NT2/D1 (cell line): Measurements from ENCODE around the gene ZFC3H1.

ENCODE experiments used
- DNase-seq: peaks from one replicate; pipeline ENCODE4 v3.0.0-alpha.2; 2011; ENCODE audit warnings: low read depth, low spot score
- H3K27me3 ChIP-seq: 2 replicates; pipeline ENCODE4 v1.6.0; 2011; ENCODE audit warnings: mild to moderate bottlenecking; ENCODE audit not compliant: insufficient read length, insufficient read depth
- H3K36me3 ChIP-seq: 2 replicates; pipeline ENCODE4 v1.6.1; 2011; ENCODE audit warnings: mild to moderate bottlenecking, low read length, mixed read lengths; ENCODE audit not compliant: insufficient read depth, insufficient read length
- H3K4me1 ChIP-seq: 2 replicates; pipeline ENCODE4 v1.5.1; 2011; ENCODE audit not compliant: insufficient read depth, insufficient read length
- H3K4me3 ChIP-seq: 2 replicates; pipeline ENCODE4 v1.5.1; 2011; ENCODE audit warnings: low read depth; ENCODE audit not compliant: insufficient read length
- H3K9ac ChIP-seq: 2 replicates; pipeline ENCODE4 v1.6.0; 2011; ENCODE audit warnings: low read depth; ENCODE audit not compliant: insufficient read length
- H3K9me3 ChIP-seq: 2 replicates; pipeline ENCODE4 v1.5.1; 2011; ENCODE audit warnings: mild to moderate bottlenecking, low read length; ENCODE audit not compliant: insufficient read depth
- SUZ12 ChIP-seq: IDR thresholded peaks from 2 replicates; pipeline ENCODE4 v1.6.1; 2011; ENCODE audit not compliant: insufficient read length, insufficient read depth; ENCODE audit errors: extremely low read depth
- YY1 ChIP-seq: IDR thresholded peaks from 2 replicates; pipeline ENCODE4 v1.6.1; 2011; ENCODE audit not compliant: insufficient read length, insufficient read depth
- ZNF274 ChIP-seq: IDR thresholded peaks from 2 replicates; pipeline ENCODE4 v1.6.1; 2011; ENCODE audit warnings: mild to moderate bottlenecking, low read depth, low read length

ZFC3H1 gene

DNA sequence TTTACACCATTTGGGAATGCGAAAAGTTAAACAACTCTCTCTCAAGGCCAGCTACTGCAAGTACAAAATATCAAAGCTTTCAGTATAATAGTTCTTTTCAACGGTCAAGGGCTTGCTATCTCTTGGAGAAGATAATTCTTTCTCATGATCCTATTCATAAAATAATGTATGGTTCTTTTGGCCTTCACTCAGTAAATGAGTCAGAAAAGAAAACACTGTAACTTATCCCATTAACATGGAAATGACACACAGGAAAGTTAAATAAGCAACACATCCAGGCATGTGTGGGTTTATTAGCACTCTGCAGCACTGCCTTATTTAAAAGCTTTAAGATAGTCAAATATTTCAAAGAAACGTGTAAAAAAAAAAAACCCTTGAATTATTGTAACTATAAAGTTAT is 36.9 kb downstream of the ZFC3H1 start:
- no peak for DNase-seq
- Histone ChIP-seq H3K27me3 (no peaks in the 10 kb centered on the region), H3K9ac (no peak overlapping the region), H3K4me3 (no peak overlapping the region), H3K4me1 (no peaks in the 10 kb centered on the region), H3K9me3 (no peaks in the 10 kb centered on the region), H3K36me3 (peaks cover 100% of the 10 kb centered on the region)
- TF ChIP-seq SUZ12 (no peak), ZNF274 (no peak), YY1 (no peak)

DNA sequence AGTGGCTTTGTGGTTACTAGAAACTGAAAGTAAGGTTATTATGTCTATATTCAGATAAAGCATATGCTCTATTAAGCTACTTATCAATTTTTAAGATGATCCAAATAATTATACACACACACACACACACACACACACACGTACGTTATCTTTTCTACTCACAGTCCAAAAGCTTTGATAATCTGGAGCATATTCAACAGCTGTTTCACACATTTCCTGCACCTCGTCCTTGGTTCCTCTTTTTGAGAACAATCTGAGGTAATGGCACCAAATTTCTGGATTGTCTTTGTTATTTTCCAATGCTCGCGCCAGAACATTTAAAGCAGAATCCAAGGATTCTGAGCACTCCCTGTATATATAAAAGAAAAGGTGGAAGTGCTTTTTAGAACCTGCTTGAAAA is 37.5 kb downstream of the ZFC3H1 start:
- Histone ChIP-seq H3K4me1 (no peaks in the 10 kb centered on the region), H3K4me3 (no peak overlapping the region), H3K9me3 (no peaks in the 10 kb centered on the region), H3K36me3 (peaks cover 100% of the 10 kb centered on the region), H3K27me3 (no peaks in the 10 kb centered on the region), H3K9ac (no peak overlapping the region)
- no peak for DNase-seq
- TF ChIP-seq SUZ12 (no peak), ZNF274 (no peak), YY1 (no peak)

DNA sequence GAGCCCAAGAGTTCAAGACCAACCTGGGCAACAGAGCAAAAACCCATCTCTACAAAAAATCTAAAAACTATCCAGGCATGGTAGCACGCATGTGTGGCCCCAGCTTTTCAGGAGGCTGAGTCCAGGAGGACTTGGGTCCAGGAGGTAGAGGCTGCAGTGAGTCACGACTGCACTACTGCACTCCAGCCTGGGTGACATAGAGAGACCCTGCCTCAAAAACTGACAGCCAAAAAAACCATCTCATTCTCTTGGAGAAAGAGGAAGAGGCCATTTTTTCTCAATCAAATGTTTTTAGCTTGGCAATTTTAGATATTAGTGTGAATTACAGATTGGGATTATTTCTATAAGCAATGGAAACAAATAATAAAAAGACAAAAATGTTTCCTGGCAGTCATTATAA is 38.2 kb downstream of the ZFC3H1 start:
- Histone ChIP-seq H3K9me3 (no peaks in the 10 kb centered on the region), H3K36me3 (peaks cover 100% of the 10 kb centered on the region), H3K4me3 (no peak overlapping the region), H3K4me1 (no peaks in the 10 kb centered on the region), H3K9ac (no peak overlapping the region), H3K27me3 (no peaks in the 10 kb centered on the region)
- TF ChIP-seq YY1 (no peak), ZNF274 (no peak), SUZ12 (no peak)
- no peak for DNase-seq

DNA sequence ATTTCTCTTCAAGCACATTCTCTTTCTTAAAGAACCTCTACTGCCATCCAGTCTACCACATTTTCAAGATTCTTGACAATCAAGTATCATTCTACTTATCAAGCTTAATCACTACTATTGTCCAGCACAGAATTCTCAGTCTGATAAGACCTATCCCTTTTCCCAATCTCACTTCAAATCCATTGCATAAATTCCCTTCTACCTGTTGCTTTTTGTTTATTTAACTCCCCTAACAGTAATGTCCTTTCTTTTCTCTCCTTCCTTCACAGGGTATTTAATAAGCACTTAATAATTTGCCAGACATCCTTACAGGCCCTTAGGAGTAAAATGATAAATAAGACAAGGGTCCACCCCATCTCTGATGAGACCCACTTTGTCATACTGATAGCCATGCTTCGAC is 41.7 kb downstream of the ZFC3H1 start:
- DNase-seq, result no peak
- Histone ChIP-seq H3K9ac (no peak overlapping the region), H3K4me3 (no peak overlapping the region), H3K36me3 (peaks cover 98% of the 10 kb centered on the region), H3K4me1 (no peaks in the 10 kb centered on the region), H3K9me3 (no peaks in the 10 kb centered on the region), H3K27me3 (no peaks in the 10 kb centered on the region)
- TF ChIP-seq SUZ12, result no peak
- no peak for TF ChIP-seq ZNF274
- TF ChIP-seq YY1, result no peak

DNA sequence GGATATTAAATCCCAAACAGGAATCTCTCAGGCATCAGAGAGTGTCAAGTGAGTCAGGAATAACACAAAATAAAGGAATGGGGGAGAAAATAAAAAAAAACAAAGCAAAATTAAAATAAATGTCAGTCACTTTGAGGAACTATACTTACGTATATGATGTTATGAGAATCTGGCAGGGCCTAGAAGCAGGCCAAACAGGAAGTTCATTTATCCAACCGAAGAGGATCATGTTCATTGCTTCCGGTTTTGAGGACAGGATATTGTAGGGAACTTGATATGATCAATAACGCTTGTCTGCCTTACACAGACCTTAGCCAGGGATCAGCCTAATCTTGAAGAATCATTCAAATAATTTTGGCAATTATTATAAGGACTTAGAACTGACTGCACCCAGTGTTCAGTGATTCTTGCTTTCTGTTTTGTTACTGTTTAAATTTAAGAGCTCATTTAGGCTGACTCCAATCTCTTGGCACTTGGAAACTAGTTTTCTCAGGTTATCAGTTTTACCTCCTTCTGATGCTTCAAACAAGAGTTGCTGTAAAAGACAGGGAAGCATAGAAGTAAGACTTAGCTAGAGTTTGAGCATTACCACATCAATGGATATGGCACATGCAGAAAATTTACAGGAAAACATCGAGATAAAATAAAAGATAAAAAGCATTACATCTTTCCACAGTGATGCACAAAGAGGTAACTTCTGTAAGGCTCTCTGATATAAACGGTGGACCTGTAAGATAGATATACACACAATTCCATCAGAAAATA is 53.4 kb downstream of the ZFC3H1 start:
- H3K9ac ChIP-seq, result no peak overlapping the region
- no peaks in the 10 kb centered on the region for H3K4me1 ChIP-seq
- H3K9me3 ChIP-seq, result no peaks in the 10 kb centered on the region
- H3K36me3 ChIP-seq, result peaks cover 92% of the 10 kb centered on the region
- no peak for TF ChIP-seq ZNF274
- no peak overlapping the region for H3K4me3 ChIP-seq
- no peak for DNase-seq
- H3K27me3 ChIP-seq, result no peaks in the 10 kb centered on the region

DNA sequence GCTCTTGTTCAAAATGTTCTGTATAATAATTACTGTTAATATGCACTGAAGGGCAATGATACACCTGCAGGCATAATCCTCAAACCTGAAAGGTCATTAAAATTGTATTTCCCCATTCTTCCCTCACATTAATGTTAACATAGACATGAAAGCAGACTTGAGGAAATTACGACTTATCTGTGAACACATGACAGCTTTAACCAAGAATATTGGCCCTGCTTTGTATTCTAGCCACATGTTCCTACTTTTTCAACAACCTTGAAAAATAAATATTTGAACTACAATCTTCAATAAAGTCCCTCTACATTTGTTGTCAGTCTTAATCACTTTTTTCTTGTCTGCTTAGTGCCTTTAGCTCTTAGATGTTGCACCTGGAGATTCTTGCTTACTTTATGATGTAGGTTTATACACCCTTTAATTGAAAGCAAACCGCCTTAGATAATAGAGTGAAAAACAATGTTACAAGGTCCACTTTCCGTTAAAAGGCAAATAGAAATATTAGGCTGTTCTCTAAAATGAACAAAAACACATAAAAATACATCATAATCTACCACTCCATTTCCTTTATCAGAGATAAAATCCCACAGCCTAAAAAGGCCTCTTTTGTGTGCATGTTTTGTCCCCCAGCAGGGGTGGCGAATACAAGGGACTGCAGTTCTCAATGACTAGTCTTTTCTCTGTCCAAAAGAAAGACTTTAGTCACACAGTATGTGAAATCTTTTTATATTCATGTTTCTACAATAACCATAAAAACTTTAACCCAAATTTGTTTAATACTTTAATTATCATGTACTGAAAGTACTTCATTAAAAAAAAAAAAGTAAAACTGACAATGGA is 55.9 kb downstream of the ZFC3H1 start:
- H3K27me3 ChIP-seq, result no peaks in the 10 kb centered on the region
- no peaks in the 10 kb centered on the region for H3K4me1 ChIP-seq
- peaks cover 72% of the 10 kb centered on the region for H3K36me3 ChIP-seq
- no peaks in the 10 kb centered on the region for H3K9me3 ChIP-seq
- no peak for DNase-seq
- H3K9ac ChIP-seq, result no peak overlapping the region
- no peak for TF ChIP-seq SUZ12
- no peak for TF ChIP-seq ZNF274
- TF ChIP-seq YY1, result no peak
- H3K4me3 ChIP-seq, result no peak overlapping the region

DNA sequence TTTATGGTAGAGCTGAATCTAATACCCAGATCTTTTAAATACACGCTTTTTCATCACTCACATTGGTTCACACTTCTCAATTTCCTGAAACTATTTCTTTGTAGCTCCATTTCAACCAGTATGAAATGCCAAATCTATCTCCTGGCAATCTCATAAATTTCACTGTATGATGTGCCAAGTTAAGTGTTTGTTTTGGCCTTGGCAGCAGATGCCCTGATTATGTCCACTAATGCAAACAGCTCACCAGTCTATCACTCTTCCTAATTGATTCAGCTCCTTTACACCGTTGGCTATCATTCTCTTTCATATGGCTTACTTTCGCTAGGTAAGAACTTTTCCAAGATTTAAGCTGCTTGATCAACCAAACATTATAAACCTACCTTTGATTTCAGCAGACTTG is 58.6 kb downstream of the ZFC3H1 start:
- no peaks in the 10 kb centered on the region for H3K9me3 ChIP-seq
- H3K4me1 ChIP-seq, result no peaks in the 10 kb centered on the region
- TF ChIP-seq ZNF274 (no peak), SUZ12 (no peak), YY1 (no peak)
- H3K4me3 ChIP-seq, result no peak overlapping the region
- H3K27me3 ChIP-seq, result no peaks in the 10 kb centered on the region
- H3K9ac ChIP-seq, result no peak overlapping the region
- DNase-seq, result no peak
- peaks cover 45% of the 10 kb centered on the region for H3K36me3 ChIP-seq
